Heart left ventricle (tissue), 16 donors: ENCODE measurements around the gene RPL13A. TPM values are rescaled to one million over a fixed set of nuclear protein-coding genes. Genes with fewer than 3 reads are reported as not detected.
A peak's percentile ranks its signal among the peaks of the same experiment; 100 is the strongest.

Source experiments
- ATAC-seq, 4 donors: fragments of 200-7000 bp; cut with Tn5 transposase; one replicate each; pipeline ENCODE4 v1.9.1; 2020 to 2022; ENCODE audit warnings: moderate library complexity in 4 of 4, mild to moderate bottlenecking in 3 of 4, moderate number of reproducible peaks in 1 of 4
- DNase-seq, 5 donors: peaks; one replicate each; pipeline ENCODE4 v3.0.0-alpha.2; 2020
- H3K27ac ChIP-seq, 12 donors: fragments of 200-600 bp; sonication (generic) in 4 of 12; one replicate each; pipeline versions ENCODE4 v1.5.0 to v1.8.0; 2016 to 2022; ENCODE audit warnings: mild to moderate bottlenecking in 2 of 12
- H3K27me3 ChIP-seq, 9 donors: fragments of 200-600 bp; sonication (generic) in 2 of 9; one replicate each; pipeline versions ENCODE4 v1.5.1 to v1.8.0; 2016 to 2022; ENCODE audit warnings: mild to moderate bottlenecking in 3 of 9
- H3K36me3 ChIP-seq, 9 donors: fragments of 200-600 bp; sonication (generic) in 2 of 9; one replicate each; pipeline versions ENCODE4 v1.5.0 to v1.8.0; 2018 to 2022; ENCODE audit warnings: mild to moderate bottlenecking in 2 of 9
- H3K4me1 ChIP-seq, 12 donors: fragments of 200-600 bp; sonication (generic) in 4 of 12; one replicate each; pipeline versions ENCODE4 v1.5.0 to v1.8.0; 2016 to 2022; ENCODE audit warnings: mild to moderate bottlenecking in 3 of 12
- H3K4me3 ChIP-seq, 12 donors: fragments of 200-600 bp; sonication (generic) in 4 of 12; one replicate each; pipeline versions ENCODE4 v1.5.0 to v1.8.0; 2017 to 2022; ENCODE audit warnings: mild to moderate bottlenecking in 9 of 12, moderate library complexity in 4 of 12
- H3K9me3 ChIP-seq, 12 donors: fragments of 200-600 bp; sonication (generic) in 4 of 12; one replicate each; pipeline versions ENCODE4 v1.5.0 to v1.8.0; 2016 to 2022; ENCODE audit warnings: mild to moderate bottlenecking in 1 of 12
- CTCF ChIP-seq, 12 donors: fragments of 200-600 bp; sonication (generic) in 4 of 12; IDR thresholded peaks; one replicate each; pipeline versions ENCODE4 v1.5.0 to v1.8.0; 2018 to 2022; ENCODE audit warnings: antibody characterized with exemption in 12 of 12, mild to moderate bottlenecking in 5 of 12
- POLR2A ChIP-seq, 2 donors: fragments of 450-650 bp; IDR thresholded peaks; one replicate each; pipeline ENCODE4 v1.6.1; 2017; ENCODE audit warnings: antibody characterized with exemption in 2 of 2, mild to moderate bottlenecking in 2 of 2, moderate library complexity in 2 of 2
- WGBS, 4 donors: extraction: QIAGEN DNeasy Blood & Tissue Kit in 2 of 4; methylation state at CpG; one replicate each; pipeline versions ENCODE4 v1.1.5 to v1.1.7; 2013 to 2018; 5-methylcytosine and 5-hydroxymethylcytosine counted together
- intact Hi-C, 10 donors: fragments of 100-400 bp; cut with DNase I; formaldehyde crosslinking; loops; one replicate each; pipeline versions ENCODE4 v1.11.1 to v1.14.2; 2022
- polyA plus RNA-seq, 2 donors: library from polyadenylated mRNA; stranded (reverse); fragments of 200-250 nt; gene quantifications; one replicate each; pipeline ENCODE4 v1.2.3, GENCODE V29; 2013
- total RNA-seq, 9 donors: library from RNA; depleted of rRNA in 2 of 9; stranded (reverse); fragments of >200 nt in 2 of 9; fragmentation: NEBNext Ultra II Directional in 3 of 9; extraction: Animal tissue kit (Norgen Biotek cat#: 25700) in 3 of 9; gene quantifications; one replicate each; pipeline versions ENCODE4 v1.1.0 to v1.2.4, GENCODE V29; 2016 to 2023
- donor health status: ischemic (EF 13 %, LVEDD 7.1; RV severe dilation, severe dysfunction).
- donor health status: healthy with polysubstance abuse.
- donor health status: DM: no; HTN: yes; CAD: no.
- donor health status: DM: no; HTN: no; CAD: no.
- donor health status: ischemic (EF 25% LVEDD 6.9; RV normal size, moderate dysfunction).
- donor health status: ischemic (EF 25% LVEDD 5.7; RV mildly dilated, moderate dysfunction).
- donor health status: healthy.
- donor health status: DM: yes; HTN: yes; CAD: no.
- donor health status: ischemic (EF 35%, LVEDD 5.7; RV mildly dilated, moderate dysfunction).
- donor health status: nonischemic (EF 11% LVEDD 7.7; RV severe dilation, severe dysfunction).
- donor health status: DM: yes; HTN: yes; CAD: no.
- donor health status: PGD.
- donor health status: ischemic (EF 29% LVEDD 5.4; RV normal size, mild dysfunction).
- donor health status: nonischemic (EF 23%, LVEDD 6.1; RV moderate dilation, normal function).

Gene RPL13A
- total and polyA plus RNA-seq, 11 donors = 876 to 2,850 (median 1,261) TPM

GRCh38 chr19:49451430-49452181, 35.8 kb upstream of the RPL13A start, which contains the start of gene PIH1D1:
Gene PIH1D1 (minus strand): TSS chr19:49451814. CDS start chr19:49451574, 240 bp downstream.
- peak within 1 kb of the TSS; percentile 25 to 88 (median 71) for H3K4me3 ChIP-seq
- 2 to 6% (median 4%) methylated on average over 32 to 42 of the region's 42 CpGs for WGBS, 4 donors
- ATAC-seq = peak; percentile 73 to 85 (median 84)
- H3K36me3 ChIP-seq = peaks cover 0 to 24% (median 7%) of the 10 kb centered on the region in 9 donors
- peak; percentile 94 to 98 (median 97) for DNase-seq
- H3K4me1 ChIP-seq = peaks cover 0 to 32% (median 11%) of the 10 kb centered on the region in 12 donors
- peak within 1 kb of the TSS; percentile 86 to 99 (median 96) for H3K27ac ChIP-seq
- no peaks in the 10 kb centered on the region for H3K9me3 ChIP-seq
- H3K27me3 ChIP-seq = no peaks in the 10 kb centered on the region
- intact Hi-C loops = loop anchor here in 2 of 10 donors (1.0 to 5.0 kb wide), 5 partner anchors 8 to 425 kb away; partner anchors contain the start of genes AKT1S1 (in 1 of the 2), RPL13A (in 1 of the 2), RRAS (in 1 of the 2) and SCAF1 (in 1 of the 2)
- TF ChIP-seq POLR2A (IDR thresholded peaks at IDR 0.05) (peak in 1 of 2 donors; percentile 54), CTCF (IDR thresholded peaks at IDR 0.05) (peak in 6 of 12 donors; percentile 5 to 28 (median 24))

- Histone ChIP-seq H3K4me3 (peak within 1 kb of the TSS; percentile 25 to 88 (median 70)), H3K9me3 (no peaks in the 10 kb centered on the region), H3K4me1 (peaks cover 0 to 43% (median 11%) of the 10 kb centered on the region in 12 donors), H3K36me3 (peaks cover 0 to 18% (median 5%) of the 10 kb centered on the region in 9 donors), H3K27me3 (no peaks in the 10 kb centered on the region), H3K27ac (peak within 1 kb of the TSS; percentile 86 to 99 (median 96))
- TF ChIP-seq POLR2A (IDR thresholded peaks at IDR 0.05) (peak in 1 of 2 donors; percentile 78), CTCF (IDR thresholded peaks at IDR 0.05) (peak in 1 of 12 donors; percentile 18)
- peak; percentile 92 to 96 (median 94) for ATAC-seq
- peak; percentile 98 to 99 (median 99) for DNase-seq
- intact Hi-C loops = loop anchor here in 3 of 10 donors (1.0 to 5.0 kb wide), 5 partner anchors 16 to 424 kb away; partner anchors contain the start of genes AKT1S1 (in 1 of the 3), RPL13A (in 1 of the 3), RPS11 (in 1 of the 3) and RRAS (in 1 of the 3)
- whole genome bisulfite sequencing, 4 donors = 0% methylated on average over 46 to 66 of the region's 66 CpGs
Observed at GRCh38 chr19:49453013-49453756, 34.2 kb upstream of the RPL13A start, which contains the start of gene ALDH16A1. Gene ALDH16A1 (plus strand): TSS chr19:49453225. CDS start chr19:49453332, 107 bp downstream.

GRCh38 chr19:49453757-49454240, 33.6 kb upstream of the RPL13A start:
- Histone ChIP-seq H3K36me3 (peaks cover 0 to 12% (median 3%) of the 10 kb centered on the region in 9 donors), H3K9me3 (no peaks in the 10 kb centered on the region), H3K27ac (peak overlapping the region; percentile 86 to 99 (median 96)), H3K27me3 (no peaks in the 10 kb centered on the region), H3K4me1 (peaks cover 0 to 43% (median 11%) of the 10 kb centered on the region in 12 donors), H3K4me3 (peak overlapping the region; percentile 25 to 85 (median 70))
- no peak for DNase-seq
- no peak for ATAC-seq
- intact Hi-C loops = loop anchor here in 3 of 10 donors (1.0 to 5.0 kb wide), 5 partner anchors 15 to 423 kb away; partner anchors contain the start of genes AKT1S1 (in 1 of the 3), RPL13A (in 1 of the 3), RPS11 (in 1 of the 3) and RRAS (in 1 of the 3)
- WGBS, 4 donors = 37 to 45% (median 41%) methylated on average over 10 of the region's 10 CpGs
- no peak for TF ChIP-seq POLR2A (IDR thresholded peaks at IDR 0.05)
- no peak for TF ChIP-seq CTCF (IDR thresholded peaks at IDR 0.05)
